ENCODE data around the gene DYSF.
"Not testable (repeated sequence)": the region's sequence is repeated elsewhere in the genome, so short reads cannot be mapped to it uniquely, and the experiment has no call there.

The DYSF gene

GRCh38 chr2:71646028-71646427 lies 192.7 kb downstream of the DYSF start:
- no peak for DNase-seq (ENCODE audit: low read depth in 2 of 2)

DNA sequence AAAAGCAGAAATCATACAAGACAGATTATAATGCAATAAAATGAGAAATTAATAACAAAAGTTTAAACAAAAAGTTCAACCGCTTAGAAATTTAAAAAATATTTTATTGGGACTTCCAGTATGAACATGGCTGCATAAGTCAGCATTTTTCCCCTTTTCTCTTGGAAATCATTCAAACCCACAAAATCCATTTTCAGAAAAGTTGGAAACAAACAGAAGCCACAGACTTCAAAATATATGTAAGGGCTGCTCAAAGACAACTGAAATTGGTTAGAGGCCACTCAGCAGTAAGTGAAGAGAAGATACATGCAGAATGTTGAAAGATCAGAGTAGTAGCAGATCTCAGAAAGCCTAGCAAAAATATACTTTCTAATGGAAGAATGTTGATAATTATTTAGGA lies 194.0 kb downstream of the DYSF start:
- DNase-seq (ENCODE audit: low read depth in 2 of 2): no peak

DNA sequence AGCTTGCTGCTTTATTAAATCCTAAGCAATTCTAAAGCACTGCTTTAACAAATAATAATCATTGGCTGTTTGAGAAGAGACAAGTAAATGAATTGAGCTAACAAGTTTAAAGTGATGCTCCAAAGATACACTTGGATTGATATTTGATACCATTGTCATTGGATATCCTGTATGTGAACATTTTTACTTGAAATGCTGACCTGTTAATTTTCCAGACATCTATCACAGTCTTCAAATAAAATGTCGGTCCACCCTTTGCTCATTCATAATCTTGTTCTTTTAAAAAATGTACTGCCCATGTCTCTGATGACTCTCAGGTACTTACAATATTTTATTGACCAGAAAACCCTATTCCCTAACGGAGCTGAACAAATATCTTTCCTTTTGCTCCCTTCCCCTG lies 202.1 kb downstream of the DYSF start:
- no peak for DNase-seq (ENCODE audit: low read depth in 2 of 2)

- DNase-seq (ENCODE audit: low read depth in 2 of 2): not testable (repeated sequence)
Measured at GRCh38 chr2:71658256-71658655, 204.9 kb downstream of the DYSF start.

DNA sequence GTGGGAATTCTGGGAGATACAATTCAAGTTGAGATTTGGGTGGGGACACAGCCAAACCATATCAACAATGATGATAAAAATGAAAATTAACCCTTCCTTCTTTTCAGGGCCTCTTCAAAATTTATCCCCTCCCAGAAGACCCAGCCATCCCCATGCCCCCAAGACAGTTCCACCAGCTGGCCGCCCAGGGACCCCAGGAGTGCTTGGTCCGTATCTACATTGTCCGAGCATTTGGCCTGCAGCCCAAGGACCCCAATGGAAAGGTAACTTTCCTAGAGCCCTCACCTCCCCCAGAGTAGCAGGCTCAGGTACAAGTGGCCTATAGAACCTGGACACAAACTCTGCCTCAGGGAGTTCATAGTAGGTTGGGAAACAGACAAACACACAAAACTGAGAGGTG lies 205.4 kb downstream of the DYSF start:
- no peak for DNase-seq (ENCODE audit: low read depth in 2 of 2)

GRCh38 chr2:71659868-71660518 lies 206.6 kb downstream of the DYSF start:
- DNase-seq (ENCODE audit: low read depth in 2 of 2): no peak

DNA sequence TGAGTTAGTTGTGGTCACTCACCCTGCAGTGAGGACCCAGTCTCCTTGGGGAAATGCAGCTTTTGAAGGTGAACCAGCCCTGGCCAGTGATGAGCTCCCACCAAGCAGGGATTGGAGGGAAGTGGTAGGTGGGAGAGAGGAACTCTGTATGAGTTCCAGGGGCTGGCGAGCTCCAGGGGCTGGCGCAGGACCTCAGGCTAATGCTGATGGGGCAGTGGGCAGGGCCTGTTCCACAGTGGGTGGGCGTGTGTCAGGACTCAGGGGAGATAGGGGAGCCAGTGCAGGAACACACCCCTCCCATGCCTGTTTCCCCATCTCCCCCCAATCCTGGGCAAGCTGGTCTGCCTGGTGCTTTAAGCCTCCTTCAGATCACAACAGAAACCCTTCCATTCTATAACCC lies 208.4 kb downstream of the DYSF start:
- DNase-seq (ENCODE audit: low read depth in 2 of 2): no peak

GRCh38 chr2:71662665-71663394 lies 209.5 kb downstream of the DYSF start:
- DNase-seq (ENCODE audit: low read depth in 2 of 2): no peak

GRCh38 chr2:71664161-71664560 lies 210.8 kb downstream of the DYSF start:
- DNase-seq (ENCODE audit: low read depth in 2 of 2): no peak

DNA sequence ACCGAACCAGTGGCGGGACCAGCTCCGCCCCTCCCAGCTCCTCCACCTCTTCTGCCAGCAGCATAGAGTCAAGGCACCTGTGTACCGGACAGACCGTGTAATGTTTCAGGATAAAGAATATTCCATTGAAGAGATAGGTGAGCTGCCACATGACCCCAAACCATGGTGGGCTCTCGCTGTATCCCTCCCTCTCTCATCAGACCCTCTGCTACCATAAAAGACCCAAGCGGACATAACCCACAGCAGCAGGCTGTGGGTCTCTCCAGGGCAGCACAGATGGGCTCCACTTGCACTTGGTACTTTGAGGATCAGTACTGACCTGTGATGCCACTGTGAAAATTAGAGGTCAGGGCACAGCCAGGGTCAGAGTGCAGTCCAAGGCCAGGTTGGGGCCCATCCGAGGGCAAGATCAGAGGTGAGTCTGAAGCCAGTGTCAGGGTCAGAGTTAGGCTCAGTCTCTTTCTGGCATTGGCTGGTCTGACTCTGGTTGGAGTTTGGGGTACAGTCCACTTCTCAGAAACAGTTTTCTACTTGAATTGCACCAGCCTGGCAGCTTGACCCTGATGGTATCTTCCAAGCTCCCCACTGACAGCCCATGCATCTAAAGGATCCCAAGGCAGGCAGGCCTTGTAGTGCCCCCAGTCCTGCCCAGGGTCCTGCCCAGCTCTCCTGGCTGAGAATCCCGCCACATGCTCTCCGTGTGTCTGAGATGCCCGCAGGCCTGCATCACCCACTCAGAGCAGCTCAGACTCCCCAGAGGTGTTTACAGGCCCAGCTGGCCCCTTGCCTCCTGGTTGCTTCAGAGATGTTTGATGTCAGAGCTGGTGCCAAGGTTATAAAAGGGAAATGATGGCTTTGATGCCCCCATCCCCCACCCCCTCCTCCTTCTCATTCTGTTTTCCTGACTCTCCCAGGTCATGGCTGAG lies 212.1 kb downstream of the DYSF start:
- DNase-seq (ENCODE audit: low read depth in 2 of 2): no peak

DNA sequence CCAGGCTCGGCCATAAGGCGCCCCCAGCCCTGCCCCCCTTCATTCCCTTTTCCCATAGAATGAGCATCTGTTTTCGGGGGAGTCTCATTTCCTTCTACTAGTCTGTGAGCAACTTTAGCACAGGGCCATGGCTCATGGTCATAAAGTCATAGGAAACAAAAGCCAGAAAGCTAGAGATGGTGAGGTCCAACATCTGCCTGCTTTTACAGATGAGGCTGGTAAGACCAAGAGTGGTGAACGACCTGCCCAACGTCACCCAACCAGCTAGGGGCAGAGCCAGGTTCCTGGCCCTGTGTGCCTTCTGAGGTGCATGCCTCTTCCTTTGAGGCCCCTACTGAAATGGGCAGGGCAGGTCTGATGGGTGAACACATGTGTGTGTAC lies 212.7 kb downstream of the DYSF start:
- no peak for DNase-seq (ENCODE audit: low read depth in 2 of 2)

DNA sequence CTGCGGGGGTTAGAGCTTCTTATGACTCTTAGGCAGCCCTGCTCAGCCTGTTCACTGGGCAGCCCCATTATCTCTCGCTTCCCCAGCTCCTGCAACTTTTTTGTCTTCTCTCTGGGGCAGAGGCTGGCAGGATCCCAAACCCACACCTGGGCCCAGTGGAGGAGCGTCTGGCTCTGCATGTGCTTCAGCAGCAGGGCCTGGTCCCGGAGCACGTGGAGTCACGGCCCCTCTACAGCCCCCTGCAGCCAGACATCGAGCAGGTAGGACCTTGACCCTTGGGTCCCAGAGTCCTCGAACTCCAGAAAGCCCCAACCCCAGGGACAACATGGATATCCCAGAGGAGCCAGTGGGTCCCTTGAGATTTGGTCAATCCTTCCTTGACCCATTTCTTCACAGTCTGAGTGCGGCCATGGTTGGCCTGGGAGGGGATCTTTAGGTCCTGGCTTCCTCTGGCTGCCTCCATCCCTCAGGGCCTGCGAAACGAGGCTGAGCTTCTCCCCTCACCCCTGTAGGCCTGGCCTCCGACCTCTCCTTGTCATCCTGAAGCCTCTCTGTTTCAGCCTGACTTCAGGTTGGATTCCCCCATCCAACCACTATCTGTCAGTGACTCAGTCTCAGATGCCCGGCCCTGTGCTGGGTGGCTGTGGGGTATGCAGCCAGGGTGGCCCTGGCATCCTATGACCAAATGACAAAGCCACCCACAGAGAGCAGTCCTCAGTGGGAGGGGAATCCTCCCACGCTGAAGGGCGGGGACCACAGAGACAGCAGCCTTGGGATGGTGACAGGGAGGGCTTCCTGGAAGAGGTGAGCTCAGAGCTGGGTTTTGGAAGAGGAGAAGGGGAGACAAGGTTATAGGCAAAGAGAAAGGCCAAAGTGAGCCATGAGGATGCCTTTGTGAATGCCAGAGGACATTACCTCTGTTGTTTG lies 214.2 kb downstream of the DYSF start:
- DNase-seq (ENCODE audit: low read depth in 2 of 2): no peak

DNA sequence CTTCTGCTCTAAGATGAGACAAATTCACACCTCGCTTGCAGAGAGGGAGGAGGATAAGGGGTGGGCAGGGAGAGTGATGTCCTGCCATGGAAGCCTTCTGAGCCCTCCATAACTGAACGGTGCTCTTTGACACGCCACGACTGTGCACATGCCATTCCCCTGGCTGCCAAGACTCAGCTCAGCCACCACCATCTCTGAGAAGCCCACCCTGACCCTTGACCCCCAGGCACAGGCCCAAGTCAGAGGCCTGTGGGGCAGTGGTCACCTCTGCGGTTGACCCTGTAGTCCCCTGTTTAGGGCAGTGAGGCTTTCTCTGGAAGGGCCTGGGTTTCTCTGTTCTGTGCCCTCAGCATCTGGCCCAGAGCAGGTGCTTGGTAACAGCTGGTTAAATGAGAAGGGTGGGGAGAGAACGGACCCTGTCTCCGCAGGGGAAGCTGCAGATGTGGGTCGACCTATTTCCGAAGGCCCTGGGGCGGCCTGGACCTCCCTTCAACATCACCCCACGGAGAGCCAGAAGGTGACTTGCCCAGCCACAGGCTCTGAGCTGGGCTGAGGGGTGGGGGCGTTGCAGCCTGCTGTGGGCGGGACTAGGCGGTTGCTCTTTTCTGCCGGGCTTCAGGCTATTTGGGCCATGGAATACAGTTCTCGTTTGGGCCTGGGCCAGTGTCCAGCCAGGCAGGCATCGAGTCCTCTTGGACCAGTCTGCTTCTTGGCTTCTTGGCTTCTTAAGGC lies 215.1 kb downstream of the DYSF start:
- no peak for DNase-seq (ENCODE audit: low read depth in 2 of 2)

DNA sequence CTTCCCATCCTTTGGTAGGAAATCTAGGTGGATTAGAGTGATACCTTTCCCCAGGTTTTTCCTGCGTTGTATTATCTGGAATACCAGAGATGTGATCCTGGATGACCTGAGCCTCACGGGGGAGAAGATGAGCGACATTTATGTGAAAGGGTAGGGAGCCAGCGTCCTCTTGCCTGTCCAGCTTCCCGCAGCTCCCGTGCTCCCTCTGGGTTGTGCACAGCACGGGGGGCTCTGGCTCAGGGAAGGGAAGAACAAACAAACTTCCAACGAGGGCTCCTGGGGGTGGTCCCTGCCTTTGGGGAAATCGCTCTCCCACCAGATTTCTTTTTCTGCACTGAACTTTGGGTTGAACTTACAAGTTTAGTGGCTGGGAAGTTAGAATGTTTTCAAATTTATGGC lies 215.7 kb downstream of the DYSF start:
- DNase-seq (ENCODE audit: low read depth in 2 of 2): no peak

- DNase-seq (ENCODE audit: low read depth in 2 of 2): no peak
Measured at GRCh38 chr2:71669628-71670429, 216.5 kb downstream of the DYSF start.

GRCh38 chr2:71670430-71670795 lies 217.1 kb downstream of the DYSF start:
- no peak for DNase-seq (ENCODE audit: low read depth in 2 of 2)

GRCh38 chr2:71671203-71671854 lies 218.0 kb downstream of the DYSF start:
- DNase-seq (ENCODE audit: low read depth in 2 of 2): no peak

GRCh38 chr2:71671895-71672825 lies 218.8 kb downstream of the DYSF start:
- DNase-seq (ENCODE audit: low read depth in 2 of 2): no peak
